IMR-90 (cell line): ENCODE measurements around the gene CAMK2D. TPM values are rescaled to one million over a fixed set of nuclear protein-coding genes. Genes with fewer than 3 reads are reported as not detected.

Experiments used
- ATAC-seq: fragments of 200-7000 bp; cut with Tn5 transposase; 2 replicates; pipeline ENCODE4 v1.9.1; 2020; ENCODE audit warnings: low read depth, mild to moderate bottlenecking, moderate library complexity
- BruUV-seq: library from RNA; stranded (reverse); fragments of 400-500 nt; replicated peaks from 2 replicates; lab custom pipeline; 2021; lab: Mats Ljungman, UMichigan
- CTCF ChIA-PET: fragments of 300-600 bp; formaldehyde crosslinking; extraction: SDS; loops from one replicate; lab custom pipeline; 2021; ENCODE audit warnings: antibody characterized with exemption; lab: Yijun Ruan, JAX
- POLR2A ChIA-PET: fragments of 300-600 bp; sonication (Branson Sonifier 250); formaldehyde crosslinking; loops from one replicate; lab custom pipeline; 2022; ENCODE audit warnings: antibody characterized with exemption; ENCODE audit not compliant: unreplicated experiment; lab: Charles Lee
- DNase-seq: peaks from one replicate; pipeline ENCODE4 v3.0.0; 2013
- H2AFZ ChIP-seq: replicated peaks from 2 replicates; pipeline ENCODE3; 2013; ENCODE audit warnings: low read length, mild to moderate bottlenecking; ENCODE audit not compliant: poor library complexity
- H2AK5ac ChIP-seq: 2 replicates; pipeline ENCODE4 v1.6.1; 2013; ENCODE audit warnings: low read depth, low read length, inconsistent platforms
- H2AK9ac ChIP-seq: replicated peaks from 2 replicates; pipeline ENCODE3; 2013; ENCODE audit warnings: mild to moderate bottlenecking, low read depth, low read length, moderate library complexity; ENCODE audit not compliant: poor library complexity
- H2BK120ac ChIP-seq: 2 replicates; pipeline ENCODE4 v1.6.1; 2013; ENCODE audit warnings: low read depth, low read length, inconsistent platforms
- H2BK15ac ChIP-seq: 3 replicates; pipeline ENCODE4 v1.6.1; 2013; ENCODE audit warnings: low read depth, low read length, inconsistent platforms
- H2BK20ac ChIP-seq: 2 replicates; pipeline ENCODE4 v1.6.1; 2013; ENCODE audit warnings: low read depth, mild to moderate bottlenecking, inconsistent platforms, low read length, moderate library complexity
- H2BK5ac ChIP-seq: 2 replicates; pipeline ENCODE4 v1.6.1; 2013; ENCODE audit warnings: mild to moderate bottlenecking, low read depth, low read length, inconsistent platforms; ENCODE audit not compliant: poor library complexity, severe bottlenecking
- H3K14ac ChIP-seq: replicated peaks from 2 replicates; pipeline ENCODE4 v1.6.1; 2013; ENCODE audit warnings: low read depth, low read length, inconsistent platforms
- H3K18ac ChIP-seq: 2 replicates; pipeline ENCODE4 v1.6.1; 2013; ENCODE audit warnings: low read depth, low read length, control low read depth
- H3K23ac ChIP-seq: 2 replicates; pipeline ENCODE4 v1.6.1; 2013; ENCODE audit warnings: low read depth, low read length, inconsistent platforms
- H3K27ac ChIP-seq: 2 replicates; pipeline ENCODE4 v1.5.1; 2013; ENCODE audit warnings: mild to moderate bottlenecking, control low read depth, low read length; ENCODE audit not compliant: insufficient read depth
- H3K27me3 ChIP-seq: 2 replicates; pipeline ENCODE4 v1.6.1; 2013; ENCODE audit warnings: low read length; ENCODE audit not compliant: control insufficient read depth, insufficient read depth
- H3K36me3 ChIP-seq: 2 replicates; pipeline ENCODE4 v1.6.1; 2013; ENCODE audit warnings: low read length, mixed read lengths; ENCODE audit not compliant: control insufficient read depth, insufficient read depth
- H3K4ac ChIP-seq: 2 replicates; pipeline ENCODE4 v1.6.1; 2013; ENCODE audit warnings: low read depth, low read length, inconsistent platforms
- H3K4me1 ChIP-seq: 2 replicates; pipeline ENCODE4 v1.6.1; 2013; ENCODE audit warnings: low read length, mixed read lengths; ENCODE audit not compliant: control insufficient read depth, insufficient read depth
- H3K4me2 ChIP-seq: 2 replicates; pipeline ENCODE4 v1.6.1; 2013; ENCODE audit warnings: low read depth, mild to moderate bottlenecking, control low read depth, low read length, moderate library complexity
- H3K4me3 ChIP-seq: 2 replicates; pipeline ENCODE4 v1.5.1; 2013; ENCODE audit warnings: low read depth, mild to moderate bottlenecking, control low read depth, low read length, moderate library complexity; ENCODE audit not compliant: insufficient read depth
- H3K56ac ChIP-seq: 2 replicates; pipeline ENCODE4 v1.6.1; 2013; ENCODE audit warnings: low read length, inconsistent platforms; ENCODE audit not compliant: insufficient read depth; ENCODE audit errors: extremely low read depth
- H3K79me1 ChIP-seq, 2 experiments: 2 replicates each; pipeline ENCODE4 v1.6.1; 2013; ENCODE audit warnings: low read length in 2 of 2, inconsistent platforms in 1 of 2, low read depth in 1 of 2
- H3K9ac ChIP-seq: 2 replicates; pipeline ENCODE4 v1.6.1; 2013; ENCODE audit warnings: low read depth, low read length, control low read depth
- H3K9me1 ChIP-seq: 2 replicates; pipeline ENCODE4 v1.6.1; 2013; ENCODE audit warnings: low read length, inconsistent platforms; ENCODE audit not compliant: insufficient read depth
- H3K9me3 ChIP-seq: 2 replicates; pipeline ENCODE4 v1.6.1; 2013; ENCODE audit warnings: low read length; ENCODE audit not compliant: control insufficient read depth, insufficient read depth
- H4K20me1 ChIP-seq: 2 replicates; pipeline ENCODE4 v1.6.1; 2013; ENCODE audit warnings: low read length, inconsistent platforms; ENCODE audit not compliant: insufficient read depth
- H4K5ac ChIP-seq: 2 replicates; pipeline ENCODE4 v1.6.1; 2013; ENCODE audit warnings: mild to moderate bottlenecking, low read depth, low read length, control low read depth
- H4K8ac ChIP-seq, 2 experiments: 2 replicates each; pipeline ENCODE4 v1.6.1; 2013; ENCODE audit warnings: low read depth in 2 of 2, low read length in 2 of 2, control low read depth in 1 of 2, inconsistent platforms in 1 of 2
- H4K91ac ChIP-seq: 2 replicates; pipeline ENCODE4 v1.6.1; 2013; ENCODE audit warnings: low read depth, low read length, inconsistent platforms; ENCODE audit not compliant: insufficient read depth
- BHLHE40 ChIP-seq: fragments of 150-350 bp; IDR thresholded peaks from 2 replicates; pipeline ENCODE4 v1.6.1; 2016; ENCODE audit warnings: mild to moderate bottlenecking, low read depth, low read length
- CEBPB ChIP-seq: IDR thresholded peaks from 2 replicates; pipeline ENCODE4 v1.6.1; 2012; ENCODE audit warnings: low read depth, low read length, improper control_type of control experiment
- CHD1 ChIP-seq: IDR thresholded peaks from 2 replicates; pipeline ENCODE4 v1.6.1; 2012; ENCODE audit warnings: low read depth, low read length, improper control_type of control experiment
- ELK1 ChIP-seq: fragments of 150-350 bp; IDR thresholded peaks from 2 replicates; pipeline ENCODE4 v1.6.1; 2016; ENCODE audit warnings: low read depth, mild to moderate bottlenecking, low read length, moderate library complexity, borderline replicate concordance
- FOS ChIP-seq: fragments of 150-350 bp; IDR thresholded peaks from 2 replicates; pipeline ENCODE4 v1.6.1; 2016; ENCODE audit warnings: low read depth, low read length
- MAFK ChIP-seq: IDR thresholded peaks from 2 replicates; pipeline ENCODE4 v1.6.1; 2012; ENCODE audit warnings: low read depth, low read length, improper control_type of control experiment
- MAZ ChIP-seq: IDR thresholded peaks from 2 replicates; pipeline ENCODE4 v1.6.1; 2012; ENCODE audit warnings: low read depth, mild to moderate bottlenecking, low read length, improper control_type of control experiment, moderate library complexity, borderline replicate concordance
- MXI1 ChIP-seq: IDR thresholded peaks from 2 replicates; pipeline ENCODE4 v1.6.1; 2012; ENCODE audit warnings: low read depth, mild to moderate bottlenecking, low read length, moderate library complexity, borderline replicate concordance
- NFE2L2 ChIP-seq: fragments of 150-350 bp; IDR thresholded peaks from 2 replicates; pipeline ENCODE4 v1.6.1; 2016; ENCODE audit warnings: low read depth, mild to moderate bottlenecking, low read length
- POLR2A ChIP-seq: IDR thresholded peaks from 2 replicates; pipeline ENCODE4 v1.6.1; 2012; ENCODE audit warnings: mild to moderate bottlenecking, low read depth, low read length
- RAD21 ChIP-seq: IDR thresholded peaks from 2 replicates; pipeline ENCODE4 v1.6.1; 2012; ENCODE audit warnings: low read length, improper control_type of control experiment
- RCOR1 ChIP-seq: IDR thresholded peaks from 2 replicates; pipeline ENCODE4 v1.6.1; 2012; ENCODE audit warnings: mild to moderate bottlenecking, low read length, improper control_type of control experiment; ENCODE audit not compliant: insufficient replicate concordance
- RFX5 ChIP-seq: IDR thresholded peaks from 2 replicates; pipeline ENCODE4 v1.8.0; 2012; ENCODE audit warnings: low read depth, mild to moderate bottlenecking, low read length, moderate library complexity
- SMC3 ChIP-seq: fragments of 150-350 bp; IDR thresholded peaks from 2 replicates; pipeline ENCODE4 v1.6.1; 2016; ENCODE audit warnings: low read depth, mild to moderate bottlenecking, antibody characterized with exemption, low read length, moderate library complexity
- WGBS, 2 experiments: methylation state at CpG; one replicate each; pipeline versions ENCODE4 v1.1.5 to v1.1.7; 2013; ENCODE audit warnings: missing lambda C conversion rate in 2 of 2; ENCODE audit not compliant: insufficient read length in 1 of 2; ENCODE audit errors: extremely low coverage in 2 of 2; 5-methylcytosine and 5-hydroxymethylcytosine counted together
- dilution Hi-C: fragments of 300-500 bp; cut with HindIII; formaldehyde crosslinking; loops from one replicate; pipeline ENCODE4 v1.14.3; 2018; ENCODE audit warnings: low sequenced_read_pairs; ENCODE audit not compliant: unreplicated experiment
- in situ Hi-C: fragments of 300-500 bp; cut with MboI; formaldehyde crosslinking; loops from 3 replicates; pipeline ENCODE4 v1.14.3; 2019; ENCODE audit warnings: low sequenced_read_pairs, inconsistent platforms, mixed read lengths
- intact Hi-C: fragments of 100-400 bp; cut with micrococcal nuclease; formaldehyde crosslinking; loops from 2 replicates; pipeline ENCODE4 v1.10.0; 2022
- polyA plus RNA-seq, 3 experiments: library from polyadenylated mRNA; depleted of rRNA; stranded (reverse); fragments of >200 nt; gene quantifications; 2 replicates each; pipeline ENCODE4 v1.2.3, GENCODE V29; 2012; ENCODE audit warnings: low replicate concordance in 1 of 3
- total RNA-seq: library from RNA; depleted of rRNA; stranded (reverse); fragments of >200 nt; gene quantifications from 2 replicates; pipeline ENCODE4 v1.2.3, GENCODE V29; 2012
- TF ChIP-seq, protein P1 (sequence below): conservative IDR thresholded peaks from 2 replicates; pipeline ENCODE4 v1.5.1; 2012; ENCODE audit warnings: mild to moderate bottlenecking, low read depth, low read length, improper control_type of control experiment
- TF ChIP-seq, protein P2 (sequence below): fragments of 150-350 bp; IDR thresholded peaks from 2 replicates; pipeline ENCODE4 v1.6.1; 2017; ENCODE audit warnings: mild to moderate bottlenecking, antibody characterized with exemption, low read length, low read depth

CAMK2D gene
- total and polyA plus RNA-seq, 2 of the 4 experiments (the other 2 are of a cell fraction): 44.6 to 156 TPM

DNA sequence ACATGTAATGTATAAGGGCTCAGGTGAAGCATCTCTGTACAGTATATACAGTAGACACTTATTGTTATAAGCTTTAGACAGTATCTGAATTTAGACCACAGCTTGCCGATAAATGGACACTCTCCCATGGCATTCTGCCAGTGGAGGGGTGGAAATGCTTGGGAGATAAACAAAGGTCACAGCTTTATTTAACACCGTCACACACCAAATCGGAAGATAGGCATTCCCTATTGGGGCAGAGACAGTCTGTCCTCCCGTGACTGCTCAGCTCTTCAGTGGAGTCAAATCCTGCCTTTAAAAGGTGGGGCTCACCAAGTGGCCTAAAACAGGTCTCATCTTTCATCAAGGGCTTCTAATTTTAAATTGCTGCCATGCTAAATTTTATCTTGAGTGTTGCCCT lies 178.8 kb downstream of the CAMK2D start:
- peaks cover 4% of the 10 kb centered on the region; the same call in 1 of the 2 replicates for H3K9me1 ChIP-seq
- H2BK20ac ChIP-seq: no peak overlapping the region
- H2AFZ ChIP-seq: no peak overlapping the region
- ChIA-PET CTCF (no interaction called here), POLR2A (no interaction called here)
- no peak overlapping the region for H3K18ac ChIP-seq
- no peak overlapping the region for H3K14ac ChIP-seq
- no peak for ATAC-seq
- H2BK15ac ChIP-seq: no peak overlapping the region
- no peak for DNase-seq
- H3K27me3 ChIP-seq: no peaks in the 10 kb centered on the region
- no peak overlapping the region for H4K91ac ChIP-seq
- H4K8ac ChIP-seq: no peak overlapping the region
- H3K36me3 ChIP-seq: no peaks in the 10 kb centered on the region
- H3K4ac ChIP-seq: no peak overlapping the region
- no peak overlapping the region for H3K4me2 ChIP-seq
- H4K20me1 ChIP-seq: peaks cover 5% of the 10 kb centered on the region; the same call in 1 of the 2 replicates
- no TSS peak for BruUV-seq
- no peak overlapping the region for H3K23ac ChIP-seq
- no peak overlapping the region for H4K5ac ChIP-seq
- peaks cover 30 to 37% of the 10 kb centered on the region in 2 experiments for H3K79me1 ChIP-seq
- WGBS, 2 experiments: 97% methylated on average over 3 of the region's 4 CpGs; no CpG with 5 or more reads in 1 of the 2 experiments
- dilution Hi-C loops (no loop called here), in situ Hi-C loops (no loop called here), intact Hi-C loops (no loop called here)
- no peak overlapping the region for H2BK120ac ChIP-seq
- H3K4me3 ChIP-seq: no peak overlapping the region
- TF ChIP-seq BHLHE40: no peak
- TF ChIP-seq, protein P1, sequence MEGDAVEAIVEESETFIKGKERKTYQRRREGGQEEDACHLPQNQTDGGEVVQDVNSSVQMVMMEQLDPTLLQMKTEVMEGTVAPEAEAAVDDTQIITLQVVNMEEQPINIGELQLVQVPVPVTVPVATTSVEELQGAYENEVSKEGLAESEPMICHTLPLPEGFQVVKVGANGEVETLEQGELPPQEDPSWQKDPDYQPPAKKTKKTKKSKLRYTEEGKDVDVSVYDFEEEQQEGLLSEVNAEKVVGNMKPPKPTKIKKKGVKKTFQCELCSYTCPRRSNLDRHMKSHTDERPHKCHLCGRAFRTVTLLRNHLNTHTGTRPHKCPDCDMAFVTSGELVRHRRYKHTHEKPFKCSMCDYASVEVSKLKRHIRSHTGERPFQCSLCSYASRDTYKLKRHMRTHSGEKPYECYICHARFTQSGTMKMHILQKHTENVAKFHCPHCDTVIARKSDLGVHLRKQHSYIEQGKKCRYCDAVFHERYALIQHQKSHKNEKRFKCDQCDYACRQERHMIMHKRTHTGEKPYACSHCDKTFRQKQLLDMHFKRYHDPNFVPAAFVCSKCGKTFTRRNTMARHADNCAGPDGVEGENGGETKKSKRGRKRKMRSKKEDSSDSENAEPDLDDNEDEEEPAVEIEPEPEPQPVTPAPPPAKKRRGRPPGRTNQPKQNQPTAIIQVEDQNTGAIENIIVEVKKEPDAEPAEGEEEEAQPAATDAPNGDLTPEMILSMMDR: no peak
- TF ChIP-seq MAFK: no peak
- no peak for TF ChIP-seq MAZ
- TF ChIP-seq, protein P2, sequence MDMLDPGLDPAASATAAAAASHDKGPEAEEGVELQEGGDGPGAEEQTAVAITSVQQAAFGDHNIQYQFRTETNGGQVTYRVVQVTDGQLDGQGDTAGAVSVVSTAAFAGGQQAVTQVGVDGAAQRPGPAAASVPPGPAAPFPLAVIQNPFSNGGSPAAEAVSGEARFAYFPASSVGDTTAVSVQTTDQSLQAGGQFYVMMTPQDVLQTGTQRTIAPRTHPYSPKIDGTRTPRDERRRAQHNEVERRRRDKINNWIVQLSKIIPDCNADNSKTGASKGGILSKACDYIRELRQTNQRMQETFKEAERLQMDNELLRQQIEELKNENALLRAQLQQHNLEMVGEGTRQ: no peak
- no peak for TF ChIP-seq RFX5
- TF ChIP-seq CEBPB: no peak
- no peak for TF ChIP-seq NFE2L2
- no peak for TF ChIP-seq MXI1
- no peak for TF ChIP-seq SMC3
- TF ChIP-seq RAD21: no peak
- no peak for TF ChIP-seq RCOR1
- no peak for TF ChIP-seq CHD1
- TF ChIP-seq POLR2A: no peak
- no peak for TF ChIP-seq ELK1
- TF ChIP-seq FOS: no peak
- H3K9me3 ChIP-seq: no peaks in the 10 kb centered on the region
- no peak overlapping the region for H2BK5ac ChIP-seq
- H2AK9ac ChIP-seq: no peak overlapping the region
- H2AK5ac ChIP-seq: no peak overlapping the region
- no peak overlapping the region for H3K27ac ChIP-seq
- no peak overlapping the region for H3K9ac ChIP-seq
- H3K56ac ChIP-seq: no peak overlapping the region
- H3K4me1 ChIP-seq: peaks cover 4% of the 10 kb centered on the region
